ENCODE results near the gene FREM2. TPM values are rescaled to one million over a fixed set of nuclear protein-coding genes. Genes with fewer than 3 reads are reported as not detected.

The FREM2 gene
- polyA plus RNA-seq, 1 of the 3 experiments (the other 2 are of a cell fraction) = not detected

GRCh38 chr13:38826182-38826813 is 139.4 kb downstream of the FREM2 start:
- Histone ChIP-seq H3K36me3 (replicated peaks in 1 of 2; ENCODE audit: control insufficient read depth in 1 of 2, insufficient read depth in 2 of 2, low read length in 1 of 2) (no peaks in the 10 kb centered on the region), H3K27ac (ENCODE audit: low read depth in 2 of 2, low read length in 1 of 2) (no peak overlapping the region), H3K27me3 (ENCODE audit: insufficient read depth) (no peaks in the 10 kb centered on the region), H4K20me1 (ENCODE audit: insufficient read depth) (no peaks in the 10 kb centered on the region), H3K9me3 (no peaks in the 10 kb centered on the region), H3K79me2 (ENCODE audit: insufficient read depth) (no peaks in the 10 kb centered on the region), H3K4me3 (ENCODE audit: low read depth in 2 of 2, low read length in 1 of 2) (no peak overlapping the region), H3K4me1 (ENCODE audit: control insufficient read depth in 1 of 2, insufficient read depth in 2 of 2, low read depth in 1 of 2, low read length in 1 of 2) (no peaks in the 10 kb centered on the region), H2AFZ (ENCODE audit: low read depth) (no peak overlapping the region), H3K9me2 (no peaks in the 10 kb centered on the region), H3K4me2 (no peak overlapping the region), H3F3A (replicated peaks; ENCODE audit: insufficient read depth) (no peaks in the 10 kb centered on the region), H3K9ac (no peak overlapping the region)
- no peak for TF ChIP-seq TAF1 (IDR thresholded peaks at IDR 0.05; ENCODE audit: borderline replicate concordance, low read depth, low read length)
- TF ChIP-seq NFIC (IDR thresholded peaks at IDR 0.05; ENCODE audit: borderline replicate concordance) = no peak
- TF ChIP-seq ZBTB33 (IDR thresholded peaks at IDR 0.05; ENCODE audit: borderline replicate concordance, low read depth) = no peak
- TF ChIP-seq RCOR1 (IDR thresholded peaks at IDR 0.05; ENCODE audit: low read length) = no peak
- TF ChIP-seq USF1 (IDR thresholded peaks at IDR 0.05; ENCODE audit: borderline replicate concordance, low read depth) = no peak
- TF ChIP-seq FOXJ3 (CRISPR knock-in tag; IDR thresholded peaks at IDR 0.05) = no peak
- TF ChIP-seq GATA2 (CRISPR knock-in tag; IDR thresholded peaks at IDR 0.05) = no peak
- no peak for TF ChIP-seq SIN3A (IDR thresholded peaks at IDR 0.05; ENCODE audit: borderline replicate concordance, low read depth, low read length)
- TF ChIP-seq MXI1 (IDR thresholded peaks at IDR 0.05; ENCODE audit: low read depth, low read length) = no peak
- no peak for TF ChIP-seq MEF2A (IDR thresholded peaks at IDR 0.05; ENCODE audit: borderline replicate concordance, low read depth)
- no peak for TF ChIP-seq IRF3 (IDR thresholded peaks at IDR 0.05; ENCODE audit: low read depth, low read length)
- no peak for TF ChIP-seq TEAD4 (IDR thresholded peaks at IDR 0.05; ENCODE audit: borderline replicate concordance, insufficient read depth)
- no peak for TF ChIP-seq GABPA (IDR thresholded peaks at IDR 0.05; ENCODE audit: low read depth)
- TF ChIP-seq POLR2AphosphoS5 (IDR thresholded peaks at IDR 0.05; ENCODE audit: low read depth, low read length) = no peak
- TF ChIP-seq FOSL2 (IDR thresholded peaks at IDR 0.05; ENCODE audit: borderline replicate concordance, low read depth) = no peak
- TF ChIP-seq PBX3 (IDR thresholded peaks at IDR 0.05) = no peak
- no peak for TF ChIP-seq EP300 (IDR thresholded peaks at IDR 0.05; ENCODE audit: borderline replicate concordance in 1 of 2, low read depth in 1 of 2, low read length in 1 of 2)
- TF ChIP-seq TCF12 (IDR thresholded peaks at IDR 0.05) = no peak
- ChIA-PET POLR2A (no interaction called here), CTCF (interaction anchor here (0.7 kb wide), 1 partner anchor 16 kb away, joined by 3 read pairs; no protein-coding TSS in a partner anchor)
- no peak for DNase-seq
- 43% methylated on average over 11 of the region's 11 CpGs for WGBS (ENCODE audit: low lambda C conversion rate)
